Activated T-cell treated with anti-CD3 and anti-CD28 coated beads for 24 hours (primary cell): ENCODE data around the gene CD300LD.

Experiments used
- DNase-seq: peaks from one replicate; pipeline ENCODE4 v3.0.0-alpha.2; 2020; ENCODE audit warnings: low read depth

CD300LD gene

DNA sequence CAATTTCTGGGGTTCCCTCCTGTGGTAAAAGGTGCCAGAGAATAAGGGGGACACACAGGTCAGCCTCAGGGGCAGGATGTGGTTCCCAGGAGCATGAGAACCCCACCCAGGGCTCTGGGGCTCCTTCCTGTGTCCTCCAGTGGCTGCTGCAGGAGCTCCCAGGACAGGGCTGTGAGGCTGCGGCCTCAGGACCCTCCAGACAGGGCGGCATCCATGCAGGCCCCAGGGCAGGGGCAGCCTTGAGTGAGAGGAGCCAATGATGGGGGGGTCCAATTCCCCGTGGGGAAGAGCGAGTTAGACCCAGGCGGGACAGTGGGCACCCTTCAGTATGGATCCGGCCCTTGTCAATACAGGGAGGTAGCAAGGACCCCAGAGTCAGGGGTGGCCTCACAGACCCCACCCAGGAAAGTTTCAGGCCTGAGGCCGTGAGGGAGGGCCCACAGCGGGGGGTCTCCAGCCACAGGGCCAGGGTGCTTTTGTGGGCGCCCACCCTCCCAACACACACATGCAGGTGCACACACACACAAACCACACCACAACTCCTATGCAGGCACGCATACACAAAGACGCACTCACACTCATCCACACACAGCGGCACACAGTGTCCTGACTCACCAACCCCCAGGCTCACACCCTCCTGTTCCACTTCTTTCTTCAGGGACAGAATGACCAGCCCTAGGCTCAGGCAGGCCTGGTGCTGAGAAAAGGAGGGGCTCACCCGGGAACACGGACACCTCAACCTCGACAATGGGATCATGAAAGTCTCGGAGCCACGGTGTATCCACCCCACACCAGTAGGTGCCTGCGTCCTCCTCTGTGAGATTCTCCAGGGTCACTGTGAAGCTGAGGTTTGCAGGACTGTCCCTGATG lies 48.0 kb downstream of the CD300LD start:
- DNase-seq: no peak

DNA sequence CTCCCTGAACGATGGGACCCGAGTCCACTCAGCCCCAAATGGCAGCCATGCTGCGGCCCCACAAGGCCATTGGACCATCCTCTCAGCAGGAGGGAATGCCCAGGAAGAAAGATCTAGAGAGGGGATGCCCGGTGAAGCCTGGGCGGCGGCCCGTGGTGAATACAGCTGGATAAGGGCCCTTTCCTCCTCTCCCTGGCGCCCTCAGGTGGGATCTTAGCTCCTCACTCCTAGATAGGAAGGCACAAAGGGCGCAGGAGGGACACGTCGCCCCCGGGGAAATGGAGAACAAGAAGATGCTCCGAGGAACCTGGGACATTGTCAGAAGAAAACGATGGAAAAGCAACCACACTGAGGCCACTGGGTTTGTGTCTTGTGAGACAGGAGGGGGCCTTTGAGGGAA lies 48.7 kb downstream of the CD300LD start:
- DNase-seq: no peak

DNA sequence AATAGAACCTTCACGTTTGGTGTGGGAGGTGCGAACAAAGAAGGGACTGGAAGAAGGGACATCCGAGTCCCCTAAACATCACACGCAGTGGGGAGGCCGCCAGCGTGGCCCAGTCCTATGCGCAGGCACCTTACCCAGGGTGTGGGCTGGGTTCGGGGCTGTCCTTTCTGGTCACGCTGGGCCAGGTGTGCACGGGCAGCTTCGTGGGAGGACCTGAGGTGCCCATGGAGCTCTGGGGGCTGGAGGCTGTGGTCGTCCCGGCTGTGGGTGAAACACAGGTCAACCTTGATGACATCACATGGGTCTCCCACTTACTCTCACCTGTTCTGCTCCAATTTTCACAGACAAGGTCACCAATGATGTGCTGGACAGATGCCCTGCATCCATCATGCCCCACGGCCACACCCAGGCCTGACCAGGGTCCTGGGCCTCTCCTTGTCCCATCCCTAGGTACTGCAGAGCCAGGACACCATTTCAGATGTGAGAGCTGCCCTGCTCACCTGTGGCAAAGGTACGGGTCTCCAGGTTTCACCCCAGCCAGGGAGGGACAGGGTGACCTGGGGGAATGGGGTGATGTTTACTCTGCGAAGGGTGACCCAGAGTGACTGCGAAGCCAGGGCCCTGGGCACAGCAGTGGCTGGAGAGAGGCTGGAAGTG lies 49.2 kb downstream of the CD300LD start:
- no peak for DNase-seq

DNA sequence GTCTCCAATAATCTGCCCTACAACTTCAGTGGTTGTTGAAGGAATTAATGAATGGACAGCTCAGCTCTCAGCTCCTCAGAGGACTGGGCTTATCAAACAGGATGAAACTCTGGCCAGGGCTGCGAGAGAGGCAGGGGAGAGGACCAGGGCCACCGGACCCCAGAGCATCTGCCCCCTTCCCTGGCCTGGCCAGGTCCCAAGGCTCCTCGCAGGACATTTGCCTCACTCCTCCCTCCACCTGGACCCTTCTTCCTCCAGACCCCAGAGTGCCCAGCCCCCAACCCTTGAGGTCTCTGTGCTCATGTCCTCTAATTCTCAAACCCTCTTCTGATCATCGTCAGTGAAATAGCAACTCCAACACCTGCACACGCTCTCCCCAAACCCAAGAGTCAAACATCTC lies 49.9 kb downstream of the CD300LD start:
- DNase-seq: no peak

DNA sequence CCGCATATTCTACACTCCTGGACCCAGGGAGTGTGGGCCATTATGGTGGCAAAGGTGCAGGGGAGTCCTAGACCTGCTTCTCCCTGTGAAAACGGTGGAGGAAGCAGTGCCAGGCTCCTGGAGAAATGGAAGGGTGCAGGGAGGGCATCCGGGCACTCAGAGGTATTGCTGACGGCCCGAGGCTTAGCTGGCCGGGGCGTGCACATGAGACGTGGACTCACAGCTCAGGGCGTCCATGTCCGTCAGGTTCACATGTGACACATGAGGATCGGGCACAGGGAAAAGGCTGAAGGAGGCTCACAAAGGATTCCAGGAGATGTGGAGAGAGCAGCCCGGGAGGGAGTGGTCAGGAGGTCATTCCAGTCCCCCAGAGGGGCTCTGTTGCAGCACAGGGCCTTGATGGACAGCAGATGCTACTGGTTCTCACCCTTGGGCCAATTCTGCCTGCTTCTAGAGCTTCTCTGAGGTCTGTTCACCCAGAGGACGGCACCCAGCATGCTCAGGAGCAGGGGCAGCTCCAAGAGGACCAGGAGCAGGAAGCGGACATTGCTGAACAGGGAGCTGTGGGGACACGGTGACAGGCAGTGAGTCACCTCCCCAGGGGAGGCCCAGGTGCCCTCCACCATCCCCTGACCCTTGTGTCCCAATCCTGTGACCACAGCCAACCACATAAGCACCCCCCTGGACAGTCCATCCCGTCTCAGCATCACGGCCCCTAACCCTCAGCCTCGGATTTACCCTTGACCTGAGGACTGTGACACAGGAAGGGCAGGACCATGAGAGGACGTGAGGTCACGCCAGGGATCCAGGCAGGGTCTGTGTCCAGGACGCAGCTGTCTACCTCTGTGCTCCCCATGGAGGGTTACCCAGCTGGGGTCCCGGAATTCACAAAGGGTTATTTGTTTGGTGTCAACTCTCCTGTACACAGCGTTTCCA lies 50.6 kb downstream of the CD300LD start:
- no peak for DNase-seq

DNA sequence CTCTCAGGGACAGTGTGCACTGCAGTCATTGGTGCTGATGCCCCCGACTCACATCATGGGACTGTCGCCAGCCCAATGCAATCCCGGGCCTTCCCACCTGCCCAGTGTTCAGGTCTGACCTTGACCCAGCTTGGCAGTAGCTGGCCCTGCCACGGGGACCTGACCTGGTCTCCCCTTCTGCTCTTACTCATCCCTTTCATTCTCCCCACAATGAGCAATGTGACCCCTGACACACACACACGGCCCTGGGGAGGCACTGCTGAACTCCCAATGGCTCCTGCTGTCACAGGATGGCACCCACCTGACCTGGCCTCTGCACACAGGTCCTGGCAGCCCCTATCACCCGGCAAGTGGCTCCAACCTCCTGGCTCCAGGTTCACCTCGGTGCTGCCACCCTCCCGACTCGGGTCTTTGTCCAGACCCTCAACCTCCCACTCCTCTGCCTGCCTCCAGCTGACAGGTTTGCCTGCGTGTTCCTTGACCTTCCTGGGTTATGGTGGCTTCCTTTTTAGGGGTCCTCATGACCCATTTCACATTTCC lies 52.7 kb downstream of the CD300LD start:
- no peak for DNase-seq

DNA sequence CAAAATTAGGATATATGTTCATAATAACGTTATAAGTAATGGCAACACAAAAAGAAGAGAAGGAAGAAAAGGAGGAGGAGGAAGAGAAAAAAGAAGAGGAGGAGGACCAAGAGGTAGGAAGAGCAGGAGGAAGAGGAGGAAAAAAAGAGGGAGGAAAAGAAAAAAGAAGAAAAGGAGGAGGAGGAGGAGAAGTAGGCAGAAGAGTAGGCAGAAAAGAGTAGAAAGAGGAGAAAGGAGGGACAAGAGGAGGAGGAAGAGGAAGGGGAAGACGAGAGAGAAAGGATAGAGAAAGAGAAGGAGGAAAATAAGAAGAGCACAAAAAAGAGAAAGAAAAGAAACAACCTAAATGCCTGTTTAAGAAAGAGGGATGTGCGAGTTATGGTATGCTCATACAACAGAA lies 55.2 kb downstream of the CD300LD start:
- no peak for DNase-seq

DNA sequence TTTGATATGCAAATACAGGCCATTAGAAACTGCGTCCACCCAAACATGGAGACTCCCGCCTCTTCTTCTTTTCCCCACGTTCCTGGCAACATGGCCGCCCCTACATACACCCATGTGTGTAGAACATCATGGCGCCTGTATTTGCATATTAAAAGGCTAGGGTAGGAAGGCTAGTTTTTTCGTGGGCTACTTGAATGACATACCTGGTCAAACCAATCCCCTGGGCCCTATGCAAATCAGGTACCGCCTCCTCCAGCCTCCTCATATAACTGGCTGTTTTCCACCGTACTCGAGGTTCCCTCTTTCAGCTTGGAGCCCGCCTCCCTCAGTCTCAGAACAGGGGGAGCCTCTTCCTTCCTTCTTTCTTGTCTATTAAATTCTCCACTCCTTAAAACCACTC lies 60.0 kb downstream of the CD300LD start:
- DNase-seq: no peak

DNA sequence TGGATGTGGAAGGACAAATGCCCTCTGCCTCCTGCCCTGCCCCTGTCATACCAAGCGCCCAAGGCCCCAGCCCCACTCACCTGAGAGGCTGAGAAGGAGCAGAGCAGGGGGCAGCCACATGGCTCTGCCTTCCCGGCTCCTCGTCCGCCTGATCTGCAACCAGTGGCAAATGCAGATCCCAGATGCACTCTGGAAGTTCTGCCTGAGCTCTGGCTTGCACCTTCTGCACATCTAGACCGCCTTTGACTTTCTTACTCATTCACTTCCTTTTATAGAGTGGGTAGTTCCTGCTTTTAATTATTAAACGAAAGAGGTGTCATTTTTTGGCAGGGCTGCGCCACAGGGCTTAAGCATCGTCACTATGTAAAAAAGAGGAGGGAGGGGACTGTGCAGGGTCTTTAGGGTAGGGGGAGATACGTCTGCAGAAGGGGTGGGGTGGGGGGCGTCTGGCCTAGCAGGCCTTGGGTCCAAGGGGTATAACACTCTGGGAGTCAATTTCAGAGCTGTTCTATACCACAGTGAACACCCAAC lies 60.8 kb downstream of the CD300LD start, which contains the start of gene CD300LB:
Gene CD300LB, minus strand, starts transcription at position 245 of the 531 bp plus-strand sequence. Its CDS starts 125 bp downstream, at position 120.
- no peak for DNase-seq

DNA sequence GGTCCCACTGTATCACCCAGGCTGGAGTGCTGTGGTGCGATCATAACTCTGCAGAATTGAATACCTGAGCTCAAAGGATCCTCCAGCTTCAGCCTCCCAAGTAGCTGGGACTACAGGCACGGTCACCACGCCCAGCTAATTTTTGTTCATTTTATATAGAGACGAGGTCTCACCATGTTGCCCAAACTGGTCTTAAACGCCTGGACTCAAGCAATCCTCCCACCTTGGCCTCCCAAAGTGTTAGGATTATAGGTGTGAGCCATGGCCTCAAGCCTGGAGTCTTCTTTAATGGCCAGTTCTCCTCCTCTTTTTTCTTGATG lies 61.3 kb downstream of the CD300LD start:
- DNase-seq: no peak
